ENCODE results near the gene NSFL1C.
"Not testable (repeated sequence)": the region's sequence is repeated elsewhere in the genome, so short reads cannot be mapped to it uniquely, and the experiment has no call there.

GRCh38 chr20:1497371-1497770 is 30.7 kb upstream of the NSFL1C start:
- TF ChIP-seq, protein P1, sequence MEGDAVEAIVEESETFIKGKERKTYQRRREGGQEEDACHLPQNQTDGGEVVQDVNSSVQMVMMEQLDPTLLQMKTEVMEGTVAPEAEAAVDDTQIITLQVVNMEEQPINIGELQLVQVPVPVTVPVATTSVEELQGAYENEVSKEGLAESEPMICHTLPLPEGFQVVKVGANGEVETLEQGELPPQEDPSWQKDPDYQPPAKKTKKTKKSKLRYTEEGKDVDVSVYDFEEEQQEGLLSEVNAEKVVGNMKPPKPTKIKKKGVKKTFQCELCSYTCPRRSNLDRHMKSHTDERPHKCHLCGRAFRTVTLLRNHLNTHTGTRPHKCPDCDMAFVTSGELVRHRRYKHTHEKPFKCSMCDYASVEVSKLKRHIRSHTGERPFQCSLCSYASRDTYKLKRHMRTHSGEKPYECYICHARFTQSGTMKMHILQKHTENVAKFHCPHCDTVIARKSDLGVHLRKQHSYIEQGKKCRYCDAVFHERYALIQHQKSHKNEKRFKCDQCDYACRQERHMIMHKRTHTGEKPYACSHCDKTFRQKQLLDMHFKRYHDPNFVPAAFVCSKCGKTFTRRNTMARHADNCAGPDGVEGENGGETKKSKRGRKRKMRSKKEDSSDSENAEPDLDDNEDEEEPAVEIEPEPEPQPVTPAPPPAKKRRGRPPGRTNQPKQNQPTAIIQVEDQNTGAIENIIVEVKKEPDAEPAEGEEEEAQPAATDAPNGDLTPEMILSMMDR (IDR thresholded peaks at IDR 0.05) = not testable (repeated sequence)
- TF ChIP-seq POLR2A (IDR thresholded peaks at IDR 0.05) = not testable (repeated sequence)
